HCT116 (cell line): ENCODE measurements around the gene PRRT1B. TPM values are rescaled to one million over a fixed set of nuclear protein-coding genes. Genes with fewer than 3 reads are reported as not detected.

Experiments used
- ATAC-seq: fragments of 200-7000 bp; cut with Tn5 transposase; 2 replicates; pipeline ENCODE4 v1.9.1; 2020; ENCODE audit warnings: mild to moderate bottlenecking, moderate library complexity
- BruUV-seq: library from RNA; stranded (reverse); fragments of 400-500 nt; replicated peaks from 2 replicates; lab custom pipeline; 2021; lab: Mats Ljungman, UMichigan
- CTCF ChIA-PET: fragments of 300-600 bp; sonication (Branson Sonifier 250); formaldehyde crosslinking; loops from one replicate; lab custom pipeline; 2021; ENCODE audit warnings: antibody characterized with exemption; lab: Charles Lee
- POLR2A ChIA-PET: fragments of 300-600, 350-600 bp; sonication (Branson Sonifier 250); formaldehyde crosslinking; loops from one replicate; lab custom pipeline; 2021; ENCODE audit warnings: antibody characterized with exemption; lab: Charles Lee
- RAD21 ChIA-PET, 2 experiments: fragments of 300-600 bp; sonication (Branson Sonifier 250); formaldehyde crosslinking; loops; one replicate each; lab custom pipeline; 2023; ENCODE audit warnings: low total read pairs in 2 of 2; ENCODE audit not compliant: uncharacterized antibody in 2 of 2, unreplicated experiment in 2 of 2, low non-redundant PET in 1 of 2; lab: Charles Lee
- DNase-seq: peaks from one replicate; pipeline ENCODE4 v3.0.0-alpha.2; 2010; ENCODE audit warnings: low read depth, low spot score
- H2AFZ ChIP-seq: fragments of 200-600 bp; shearing (Covaris generic), sonication (generic); 2 replicates; pipeline ENCODE4 v1.6.1; 2017; ENCODE audit warnings: low read depth, mixed run types, mixed read lengths, antibody characterized with exemption, low read length; ENCODE audit not compliant: poor library complexity, severe bottlenecking
- H3K27ac ChIP-seq: 2 replicates; pipeline ENCODE4 v1.5.1; 2012; ENCODE audit warnings: low read depth, low read length
- H3K27me3 ChIP-seq: fragments of 200-600 bp; sonication (generic); 2 replicates; pipeline ENCODE4 v1.6.1; 2016; ENCODE audit warnings: mixed run types, low read length, mixed read lengths; ENCODE audit not compliant: insufficient read depth
- H3K36me3 ChIP-seq, 2 experiments: fragments of 200-500 bp in 1 of 2; fragments of 200-600 bp in 1 of 2; sonication (Bioruptor generic) in 1 of 2; sonication (generic) in 1 of 2; 2 replicates each; pipeline versions ENCODE4 v1.5.1 to v1.6.1; 2014 to 2016; ENCODE audit warnings: low read length in 2 of 2, inconsistent platforms in 1 of 2, mixed read lengths in 1 of 2, mixed run types in 1 of 2; ENCODE audit not compliant: insufficient read depth in 2 of 2, control insufficient read depth in 1 of 2
- H3K4me1 ChIP-seq, 2 experiments: fragments of 200-600 bp in 1 of 2; sonication (generic) in 1 of 2; 2 replicates each; pipeline versions ENCODE4 v1.5.1 to v1.6.1; 2012 to 2017; ENCODE audit warnings: low read length in 2 of 2, inconsistent platforms in 1 of 2, mild to moderate bottlenecking in 1 of 2, mixed read lengths in 1 of 2, mixed run types in 1 of 2, moderate library complexity in 1 of 2; ENCODE audit not compliant: insufficient read depth in 2 of 2, control insufficient read depth in 1 of 2
- H3K4me2 ChIP-seq: fragments of 200-600 bp; sonication (generic); 2 replicates; pipeline ENCODE4 v1.6.1; 2017; ENCODE audit warnings: mixed run types, low read length, mixed read lengths
- H3K4me3 ChIP-seq, 2 experiments: fragments of 200-600 bp in 1 of 2; sonication (generic) in 1 of 2; replicated peaks in 1 of 2; 2 replicates each; pipeline ENCODE4 v1.5.1; 2011 to 2016; ENCODE audit warnings: low read length in 2 of 2, control low read depth in 1 of 2, low read depth in 1 of 2, mild to moderate bottlenecking in 1 of 2, mixed read lengths in 1 of 2, mixed run types in 1 of 2
- H3K79me2 ChIP-seq: fragments of 200-600 bp; sonication (generic); 2 replicates; pipeline ENCODE4 v1.6.1; 2017; ENCODE audit warnings: mild to moderate bottlenecking, mixed run types, low read length, moderate library complexity, mixed read lengths; ENCODE audit not compliant: insufficient read depth
- H3K9ac ChIP-seq: fragments of 200-600 bp; sonication (generic); 2 replicates; pipeline ENCODE4 v1.6.1; 2016; ENCODE audit warnings: low read length, mixed read lengths
- H3K9me2 ChIP-seq: fragments of 200-600 bp; sonication (generic), shearing (Covaris generic); 2 replicates; pipeline ENCODE4 v1.6.1; 2017; ENCODE audit warnings: mixed run types, mild to moderate bottlenecking, moderate library complexity; ENCODE audit not compliant: insufficient read depth
- H3K9me3 ChIP-seq, 2 experiments: fragments of 200-500 bp in 1 of 2; fragments of 200-600 bp in 1 of 2; sonication (Bioruptor generic) in 1 of 2; sonication (generic) in 1 of 2; 2 replicates each; pipeline ENCODE4 v1.6.1; 2014 to 2017; ENCODE audit warnings: low read length in 2 of 2, mixed read lengths in 2 of 2, inconsistent platforms in 1 of 2, low read depth in 1 of 2, mild to moderate bottlenecking in 1 of 2, mixed run types in 1 of 2, moderate library complexity in 1 of 2; ENCODE audit not compliant: control insufficient read depth in 1 of 2, insufficient read depth in 1 of 2
- H4K20me1 ChIP-seq: fragments of 200-600 bp; sonication (generic), shearing (Covaris generic); 2 replicates; pipeline ENCODE4 v1.6.1; 2017; ENCODE audit warnings: mixed run types, mild to moderate bottlenecking, moderate library complexity; ENCODE audit not compliant: insufficient read depth
- ATF3 ChIP-seq: IDR thresholded peaks from 2 replicates; pipeline ENCODE4 v1.6.1; 2012
- CBX3 ChIP-seq: IDR thresholded peaks from 2 replicates; pipeline ENCODE4 v1.6.1; 2012; ENCODE audit warnings: low read depth
- CEBPB ChIP-seq: IDR thresholded peaks from 2 replicates; pipeline ENCODE4 v1.6.1; 2012; ENCODE audit warnings: low read depth
- CTCF ChIP-seq, 3 experiments: fragments of 200-600 bp in 1 of 3; sonication (generic) in 1 of 3; IDR thresholded peaks in 2 of 3; conservative IDR thresholded peaks in 1 of 3; 2 replicates each; pipeline ENCODE4 v1.5.1; 2012 to 2017; ENCODE audit warnings: low read depth in 2 of 3, low read length in 2 of 3, antibody characterized with exemption in 1 of 3, borderline replicate concordance in 1 of 3, control low read depth in 1 of 3, mild to moderate bottlenecking in 1 of 3, mixed read lengths in 1 of 3, mixed run types in 1 of 3, moderate library complexity in 1 of 3; ENCODE audit not compliant: insufficient read depth in 1 of 3
- ELF1 ChIP-seq: IDR thresholded peaks from 2 replicates; pipeline ENCODE4 v1.6.1; 2012; ENCODE audit warnings: low read depth, borderline replicate concordance
- EZH2phosphoT487 ChIP-seq: fragments of 200-600 bp; IDR thresholded peaks from 2 replicates; pipeline ENCODE4 v1.6.1; 2018; ENCODE audit warnings: antibody characterized with exemption, borderline replicate concordance
- JUND ChIP-seq: IDR thresholded peaks from 2 replicates; pipeline ENCODE4 v1.6.1; 2012
- MAX ChIP-seq: IDR thresholded peaks from 2 replicates; pipeline ENCODE4 v1.6.1; 2012
- SIN3A ChIP-seq: IDR thresholded peaks from 2 replicates; pipeline ENCODE4 v1.6.1; 2012; ENCODE audit warnings: low read depth
- SRF ChIP-seq: IDR thresholded peaks from 2 replicates; pipeline ENCODE4 v1.6.1; 2012; ENCODE audit warnings: low read depth
- YY1 ChIP-seq: IDR thresholded peaks from 2 replicates; pipeline ENCODE4 v1.6.1; 2011; ENCODE audit warnings: low read length, low read depth, moderate library complexity, mild to moderate bottlenecking; ENCODE audit not compliant: insufficient replicate concordance; ENCODE audit errors: extremely low read depth
- intact Hi-C: fragments of 100-400 bp; cut with micrococcal nuclease; formaldehyde crosslinking; loops from 2 replicates; pipeline ENCODE4 v1.10.0; 2022
- total RNA-seq: library from RNA; stranded (reverse); gene quantifications from one replicate; pipeline ENCODE4 v1.2.1, GENCODE V29; 2021; ENCODE audit not compliant: unreplicated experiment

PRRT1B gene
- total RNA-seq, 1 experiment from 2014 or later = not detected

- ATAC-seq (no peak), DNase-seq (no peak)
- TF ChIP-seq SRF (no peak), ATF3 (no peak), MAX (no peak), CTCF (IDR thresholded peaks at IDR 0.05 in 2 of 3, conservative IDR thresholded peaks at IDR 0.05 in 1 of 3; ENCODE audit: borderline replicate concordance in 1 of 3, insufficient read depth in 1 of 3, low read depth in 2 of 3, low read length in 2 of 3) (no peak), YY1 (no peak), SIN3A (no peak), ELF1 (no peak), JUND (no peak), EZH2phosphoT487 (no peak), CBX3 (no peak), CEBPB (no peak)
- Histone ChIP-seq H3K9me3 (peaks cover 0 to 4% of the 10 kb centered on the region in 2 experiments; a peak in 1 of 4 replicates), H3K27me3 (no peaks in the 10 kb centered on the region), H3K36me3 (no peaks in the 10 kb centered on the region), H4K20me1 (no peaks in the 10 kb centered on the region), H3K9me2 (no peaks in the 10 kb centered on the region), H2AFZ (no peak overlapping the region), H3K9ac (no peak overlapping the region), H3K4me2 (no peak overlapping the region), H3K79me2 (no peaks in the 10 kb centered on the region), H3K4me3 (no peak overlapping the region), H3K4me1 (no peaks in the 10 kb centered on the region), H3K27ac (no peak overlapping the region)
- ChIA-PET POLR2A (no interaction called here), CTCF (no interaction called here), RAD21 (no interaction called here)
- intact Hi-C loops = no loop called here
- no TSS peak for BruUV-seq
Observed at GRCh38 chr9:131565369-131565768, 20.0 kb downstream of the PRRT1B start.
